Common myeloid progenitor, CD34-positive (primary cell): ENCODE results near the gene ANKRD13C.

Experiments
- CTCF ChIA-PET: fragments of 350-600 bp; sonication (Branson Sonifier 250); formaldehyde crosslinking; loops from one replicate; lab custom pipeline; 2021; ENCODE audit warnings: antibody characterized with exemption; lab: Charles Lee
- POLR2A ChIA-PET: fragments of 350-600 bp; sonication (Branson Sonifier 250); formaldehyde crosslinking; loops from one replicate; lab custom pipeline; 2021; ENCODE audit warnings: antibody characterized with exemption; lab: Charles Lee
- DNase-seq, 3 donors: peaks; one replicate each; pipeline versions ENCODE4 v3.0.0 to v3.0.0-alpha.2; 2013
- H3K27ac ChIP-seq, 2 experiments: 1 replicate in 1 of 2; 2 replicates in 1 of 2; pipeline ENCODE4 v1.7.0; 2013; ENCODE audit warnings: inconsistent platforms in 2 of 2, low read length in 2 of 2, mild to moderate bottlenecking in 2 of 2, low read depth in 1 of 2, moderate library complexity in 1 of 2; ENCODE audit not compliant: severe bottlenecking in 2 of 2, insufficient read depth in 1 of 2, poor library complexity in 1 of 2
- H3K27me3 ChIP-seq, 5 experiments: replicated peaks in 2 of 5; 1 replicate in 3 of 5; 2 replicates in 2 of 5; pipeline versions ENCODE4 v1.6.1 to v1.7.0; 2013; ENCODE audit warnings: low read length in 4 of 5, mild to moderate bottlenecking in 2 of 5, moderate library complexity in 2 of 5, inconsistent platforms in 1 of 5; ENCODE audit not compliant: insufficient read depth in 5 of 5, control insufficient read depth in 4 of 5
- H3K36me3 ChIP-seq, 4 experiments: 1 replicate in 2 of 4; 2 replicates in 2 of 4; pipeline versions ENCODE4 v1.6.1 to v1.7.0; 2013; ENCODE audit warnings: low read length in 3 of 4, control low read depth in 1 of 4, mild to moderate bottlenecking in 1 of 4; ENCODE audit not compliant: control insufficient read depth in 4 of 4, insufficient read depth in 4 of 4
- H3K4me1 ChIP-seq, 4 experiments: 1 replicate in 3 of 4; 2 replicates in 1 of 4; pipeline versions ENCODE4 v1.6.1 to v1.7.1; 2013; ENCODE audit warnings: low read length in 3 of 4, mild to moderate bottlenecking in 3 of 4, control low read depth in 1 of 4, inconsistent platforms in 1 of 4, moderate library complexity in 1 of 4; ENCODE audit not compliant: control insufficient read depth in 4 of 4, insufficient read depth in 4 of 4; ENCODE audit errors: control extremely low read depth in 1 of 4
- H3K4me3 ChIP-seq, 7 experiments: 1 replicate in 4 of 7; 2 replicates in 3 of 7; pipeline versions ENCODE4 v1.5.1 to v1.7.0; 2013; ENCODE audit warnings: mild to moderate bottlenecking in 7 of 7, low read length in 6 of 7, moderate library complexity in 6 of 7, inconsistent platforms in 2 of 7, low read depth in 2 of 7, control low read depth in 1 of 7; ENCODE audit not compliant: insufficient read depth in 4 of 7, control insufficient read depth in 1 of 7; ENCODE audit errors: extremely low read depth in 1 of 7
- H3K9me3 ChIP-seq, 5 experiments: 1 replicate in 4 of 5; 2 replicates in 1 of 5; pipeline versions ENCODE4 v1.6.1 to v1.7.1; 2013; ENCODE audit warnings: low read length in 4 of 5, mild to moderate bottlenecking in 2 of 5, inconsistent platforms in 1 of 5, low read depth in 1 of 5, moderate library complexity in 1 of 5; ENCODE audit not compliant: control insufficient read depth in 4 of 5, insufficient read depth in 2 of 5; ENCODE audit errors: control extremely low read depth in 1 of 5
- WGBS: methylation state at CpG from one replicate; pipeline ENCODE4 v1.1.5; 2013; ENCODE audit not compliant: insufficient coverage; 5-methylcytosine and 5-hydroxymethylcytosine counted together

The ANKRD13C gene

GRCh38 chr1:70317087-70317486 lies 37.4 kb downstream of the ANKRD13C start:
- H3K4me3 ChIP-seq: no peak overlapping the region
- DNase-seq: no peak
- H3K36me3 ChIP-seq: no peaks in the 10 kb centered on the region
- no peak overlapping the region for H3K27ac ChIP-seq
- H3K9me3 ChIP-seq: no peaks in the 10 kb centered on the region
- WGBS: 100% methylated on average over 1 of the region's 3 CpGs
- no peaks in the 10 kb centered on the region for H3K27me3 ChIP-seq
- ChIA-PET POLR2A (no interaction called here), CTCF (no interaction called here)
- H3K4me1 ChIP-seq: no peaks in the 10 kb centered on the region

GRCh38 chr1:70315782-70316181 lies 38.7 kb downstream of the ANKRD13C start:
- no peak for DNase-seq
- no peaks in the 10 kb centered on the region for H3K9me3 ChIP-seq
- CTCF ChIA-PET: interaction anchor here (1.2 to 1.3 kb wide), 2 partner anchors 95 to 212 kb away, joined by 3 to 4 read pairs; partner anchors contain the start of gene CTH
- H3K4me1 ChIP-seq: no peaks in the 10 kb centered on the region
- H3K27me3 ChIP-seq: no peaks in the 10 kb centered on the region
- no peak overlapping the region for H3K4me3 ChIP-seq
- no CpG with 5 or more reads among the region's 1 CpG for WGBS
- no peak overlapping the region for H3K27ac ChIP-seq
- peaks cover 0 to 6% (median 0%) of the 10 kb centered on the region in 4 experiments for H3K36me3 ChIP-seq
- POLR2A ChIA-PET: no interaction called here

- Histone ChIP-seq H3K9me3 (no peaks in the 10 kb centered on the region), H3K27ac (no peak overlapping the region), H3K4me1 (no peaks in the 10 kb centered on the region), H3K4me3 (no peak overlapping the region), H3K27me3 (no peaks in the 10 kb centered on the region), H3K36me3 (peaks cover 0 to 6% (median 0%) of the 10 kb centered on the region in 4 experiments)
- peak; percentile 1 to 43 (median 17) for DNase-seq
- POLR2A ChIA-PET: interaction anchor here (0.6 kb wide), 1 partner anchor 215 kb away, joined by 3 read pairs; no protein-coding TSS in a partner anchor
- WGBS: 100% methylated on average over 3 of the region's 6 CpGs
- CTCF ChIA-PET: interaction anchor here (1.2 to 1.3 kb wide), 2 partner anchors 96 to 213 kb away, joined by 3 to 4 read pairs; partner anchors contain the start of gene CTH
These were observed 39.7 kb downstream of the ANKRD13C start for GRCh38 chr1:70314706-70315304.

GRCh38 chr1:70311369-70311768 lies 43.2 kb downstream of the ANKRD13C start:
- no peak overlapping the region for H3K27ac ChIP-seq
- no peaks in the 10 kb centered on the region for H3K27me3 ChIP-seq
- no peaks in the 10 kb centered on the region for H3K9me3 ChIP-seq
- H3K4me3 ChIP-seq: no peak overlapping the region
- CTCF ChIA-PET: interaction anchor here (1.4 to 2.2 kb wide), 2 partner anchors 10 to 23 kb away, joined by 4 to 8 read pairs; no protein-coding TSS in a partner anchor
- peaks cover 0 to 15% (median 8%) of the 10 kb centered on the region in 4 experiments for H3K36me3 ChIP-seq
- POLR2A ChIA-PET: interaction anchor here (0.6 kb wide), 1 partner anchor 105 kb away, joined by 3 read pairs; no protein-coding TSS in a partner anchor
- no peak for DNase-seq
- WGBS: no CpG with 5 or more reads among the region's 3 CpGs
- H3K4me1 ChIP-seq: no peaks in the 10 kb centered on the region

- Histone ChIP-seq H3K27me3 (no peaks in the 10 kb centered on the region), H3K36me3 (peaks cover 5 to 39% (median 15%) of the 10 kb centered on the region in 4 experiments), H3K9me3 (no peaks in the 10 kb centered on the region), H3K4me1 (no peaks in the 10 kb centered on the region), H3K27ac (no peak overlapping the region), H3K4me3 (no peak overlapping the region)
- CTCF ChIA-PET: no interaction called here
- POLR2A ChIA-PET: no interaction called here
- no peak for DNase-seq
These were observed 55.0 kb downstream of the ANKRD13C start for GRCh38 chr1:70299472-70299871.

GRCh38 chr1:70295749-70296148 lies 58.8 kb downstream of the ANKRD13C start:
- no peak overlapping the region for H3K27ac ChIP-seq

GRCh38 chr1:70293186-70293843 lies 61.2 kb downstream of the ANKRD13C start:
- Histone ChIP-seq H3K4me3 (no peak overlapping the region), H3K36me3 (peaks cover 7 to 45% (median 27%) of the 10 kb centered on the region in 4 experiments), H3K27me3 (no peaks in the 10 kb centered on the region), H3K27ac (no peak overlapping the region), H3K4me1 (no peaks in the 10 kb centered on the region), H3K9me3 (no peaks in the 10 kb centered on the region)
- DNase-seq: no peak
- ChIA-PET POLR2A (interaction anchor here (0.7 kb wide), 1 partner anchor 665 kb away, joined by 3 read pairs; no protein-coding TSS in a partner anchor), CTCF (interaction anchor here (1.0 to 1.4 kb wide), 2 partner anchors 12 to 14 kb away, joined by 4 to 6 read pairs; no protein-coding TSS in a partner anchor)

More at GRCh38 chr1:70295749-70296148, 58.8 kb downstream of the ANKRD13C start:
- no CpG with 5 or more reads among the region's 4 CpGs for WGBS
- H3K4me3 ChIP-seq: no peak overlapping the region
- H3K4me1 ChIP-seq: no peaks in the 10 kb centered on the region
- ChIA-PET CTCF (no interaction called here), POLR2A (no interaction called here)
- no peaks in the 10 kb centered on the region for H3K9me3 ChIP-seq
- H3K36me3 ChIP-seq: peaks cover 7 to 54% (median 27%) of the 10 kb centered on the region in 4 experiments
- no peaks in the 10 kb centered on the region for H3K27me3 ChIP-seq
- DNase-seq: no peak
